ENCODE measurements around the gene CDH8.

- TF ChIP-seq, protein P1, sequence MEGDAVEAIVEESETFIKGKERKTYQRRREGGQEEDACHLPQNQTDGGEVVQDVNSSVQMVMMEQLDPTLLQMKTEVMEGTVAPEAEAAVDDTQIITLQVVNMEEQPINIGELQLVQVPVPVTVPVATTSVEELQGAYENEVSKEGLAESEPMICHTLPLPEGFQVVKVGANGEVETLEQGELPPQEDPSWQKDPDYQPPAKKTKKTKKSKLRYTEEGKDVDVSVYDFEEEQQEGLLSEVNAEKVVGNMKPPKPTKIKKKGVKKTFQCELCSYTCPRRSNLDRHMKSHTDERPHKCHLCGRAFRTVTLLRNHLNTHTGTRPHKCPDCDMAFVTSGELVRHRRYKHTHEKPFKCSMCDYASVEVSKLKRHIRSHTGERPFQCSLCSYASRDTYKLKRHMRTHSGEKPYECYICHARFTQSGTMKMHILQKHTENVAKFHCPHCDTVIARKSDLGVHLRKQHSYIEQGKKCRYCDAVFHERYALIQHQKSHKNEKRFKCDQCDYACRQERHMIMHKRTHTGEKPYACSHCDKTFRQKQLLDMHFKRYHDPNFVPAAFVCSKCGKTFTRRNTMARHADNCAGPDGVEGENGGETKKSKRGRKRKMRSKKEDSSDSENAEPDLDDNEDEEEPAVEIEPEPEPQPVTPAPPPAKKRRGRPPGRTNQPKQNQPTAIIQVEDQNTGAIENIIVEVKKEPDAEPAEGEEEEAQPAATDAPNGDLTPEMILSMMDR (IDR thresholded peaks at IDR 0.05; ENCODE audit: low read length) = no peak
- no peak for TF ChIP-seq EZH2 (optimal IDR thresholded peaks at IDR 0.05; ENCODE audit: low read depth, low read length)
Measured at GRCh38 chr16:61872778-61873119, 163.5 kb downstream of the CDH8 start.
